Stimulated activated CD8-positive, alpha-beta memory T cell treated with anti-CD3 and anti-CD28 coated beads, Interleukin-12 subunit alpha, Interleukin-12 subunit beta, amount 100 ng/mL, for 1 hour (primary cell): ENCODE measurements around the gene PRX.
"Not testable (repeated sequence)": the region's sequence is repeated elsewhere in the genome, so short reads cannot be mapped to it uniquely, and the experiment has no call there.

Experiments used
- DNase-seq: peaks from one replicate; pipeline ENCODE4 v3.0.0-alpha.2; 2020; ENCODE audit warnings: low read depth

Gene PRX, protein sequence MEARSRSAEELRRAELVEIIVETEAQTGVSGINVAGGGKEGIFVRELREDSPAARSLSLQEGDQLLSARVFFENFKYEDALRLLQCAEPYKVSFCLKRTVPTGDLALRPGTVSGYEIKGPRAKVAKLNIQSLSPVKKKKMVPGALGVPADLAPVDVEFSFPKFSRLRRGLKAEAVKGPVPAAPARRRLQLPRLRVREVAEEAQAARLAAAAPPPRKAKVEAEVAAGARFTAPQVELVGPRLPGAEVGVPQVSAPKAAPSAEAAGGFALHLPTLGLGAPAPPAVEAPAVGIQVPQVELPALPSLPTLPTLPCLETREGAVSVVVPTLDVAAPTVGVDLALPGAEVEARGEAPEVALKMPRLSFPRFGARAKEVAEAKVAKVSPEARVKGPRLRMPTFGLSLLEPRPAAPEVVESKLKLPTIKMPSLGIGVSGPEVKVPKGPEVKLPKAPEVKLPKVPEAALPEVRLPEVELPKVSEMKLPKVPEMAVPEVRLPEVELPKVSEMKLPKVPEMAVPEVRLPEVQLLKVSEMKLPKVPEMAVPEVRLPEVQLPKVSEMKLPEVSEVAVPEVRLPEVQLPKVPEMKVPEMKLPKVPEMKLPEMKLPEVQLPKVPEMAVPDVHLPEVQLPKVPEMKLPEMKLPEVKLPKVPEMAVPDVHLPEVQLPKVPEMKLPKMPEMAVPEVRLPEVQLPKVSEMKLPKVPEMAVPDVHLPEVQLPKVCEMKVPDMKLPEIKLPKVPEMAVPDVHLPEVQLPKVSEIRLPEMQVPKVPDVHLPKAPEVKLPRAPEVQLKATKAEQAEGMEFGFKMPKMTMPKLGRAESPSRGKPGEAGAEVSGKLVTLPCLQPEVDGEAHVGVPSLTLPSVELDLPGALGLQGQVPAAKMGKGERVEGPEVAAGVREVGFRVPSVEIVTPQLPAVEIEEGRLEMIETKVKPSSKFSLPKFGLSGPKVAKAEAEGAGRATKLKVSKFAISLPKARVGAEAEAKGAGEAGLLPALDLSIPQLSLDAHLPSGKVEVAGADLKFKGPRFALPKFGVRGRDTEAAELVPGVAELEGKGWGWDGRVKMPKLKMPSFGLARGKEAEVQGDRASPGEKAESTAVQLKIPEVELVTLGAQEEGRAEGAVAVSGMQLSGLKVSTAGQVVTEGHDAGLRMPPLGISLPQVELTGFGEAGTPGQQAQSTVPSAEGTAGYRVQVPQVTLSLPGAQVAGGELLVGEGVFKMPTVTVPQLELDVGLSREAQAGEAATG (N-terminal part only)

DNA sequence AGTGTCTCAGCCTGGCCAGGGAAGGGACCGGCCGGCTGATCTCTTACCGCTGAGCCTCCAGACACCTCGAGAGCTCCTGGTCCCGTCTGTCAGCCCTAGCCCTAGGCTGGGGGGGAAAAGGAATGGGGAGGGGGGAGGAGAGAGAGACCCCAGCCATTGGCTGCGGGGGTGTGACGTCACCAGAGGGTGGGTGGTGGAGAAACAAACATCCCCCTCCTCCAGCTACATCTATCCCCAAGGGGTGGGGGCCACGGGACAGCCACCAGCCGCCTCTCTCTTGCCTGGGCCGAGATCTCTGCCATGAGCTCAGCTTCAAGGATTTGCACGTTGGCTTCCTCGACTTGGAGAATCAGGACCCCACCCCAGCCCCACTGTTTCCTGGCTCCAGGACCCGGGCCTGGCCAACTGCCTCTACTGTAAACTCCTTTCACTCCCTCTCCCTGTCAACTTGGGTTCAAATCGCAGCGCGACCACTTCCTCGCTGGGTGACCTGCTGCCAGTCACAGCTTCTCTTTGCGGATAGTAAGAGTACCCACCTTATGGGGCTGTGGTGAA, at the start of gene PRX:
PRX (minus strand) TSS at position 88 of the 555 bp plus-strand sequence. CDS start 5,446 bp downstream, outside the sequence.
- DNase-seq, result no peak

DNA sequence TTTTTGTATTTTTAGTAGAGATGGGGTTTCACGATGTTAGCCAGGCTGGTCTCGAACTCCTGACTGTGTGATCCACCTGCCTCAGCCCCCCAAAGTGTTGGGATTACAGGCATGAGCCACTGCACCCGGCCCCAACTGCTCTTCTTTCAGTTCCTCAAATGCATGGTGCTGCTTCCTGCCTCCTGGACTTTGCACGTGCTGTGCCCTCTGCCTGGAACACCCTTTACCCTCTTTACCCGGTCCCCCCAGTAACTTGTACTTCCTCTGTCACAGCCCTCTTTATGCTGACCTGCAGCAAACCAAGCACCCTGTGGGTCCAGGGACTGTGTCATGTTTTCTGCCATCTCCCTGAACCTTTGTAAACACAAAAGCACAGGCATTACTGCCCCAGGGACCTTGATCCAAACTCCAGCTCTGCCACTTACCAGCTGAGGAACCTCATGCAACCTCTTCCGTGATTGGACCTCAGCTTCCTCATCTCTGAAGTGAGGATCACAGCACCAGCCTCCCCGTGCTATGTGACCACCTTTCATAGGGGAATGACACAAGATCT, 48.6 kb upstream of the PRX start:
- DNase-seq, result no peak

DNA sequence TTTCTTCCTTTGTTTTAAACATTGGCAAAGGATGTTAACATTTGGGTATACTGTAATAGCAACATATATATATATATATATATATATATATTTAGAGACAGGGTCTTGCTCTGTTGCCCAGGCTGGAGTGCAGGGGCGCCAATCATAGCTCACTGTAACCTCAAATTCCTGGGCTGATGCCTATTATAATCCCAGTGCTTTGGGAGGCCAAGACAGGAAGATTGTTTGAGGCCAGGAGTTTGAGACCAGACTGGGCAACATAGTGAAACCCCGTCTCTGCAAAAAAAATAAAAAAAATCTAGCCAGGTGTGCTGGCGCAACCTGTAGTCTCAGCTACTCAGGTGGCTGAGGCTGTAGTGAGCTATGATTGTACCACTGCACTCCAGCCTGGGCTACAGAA, 47.0 kb upstream of the PRX start:
- no peak for DNase-seq

GRCh38 chr19:40458597-40458974, 45.4 kb upstream of the PRX start:
- no peak for DNase-seq

- no peak for DNase-seq
These were observed 44.9 kb upstream of the PRX start for GRCh38 chr19:40457953-40458596.

DNA sequence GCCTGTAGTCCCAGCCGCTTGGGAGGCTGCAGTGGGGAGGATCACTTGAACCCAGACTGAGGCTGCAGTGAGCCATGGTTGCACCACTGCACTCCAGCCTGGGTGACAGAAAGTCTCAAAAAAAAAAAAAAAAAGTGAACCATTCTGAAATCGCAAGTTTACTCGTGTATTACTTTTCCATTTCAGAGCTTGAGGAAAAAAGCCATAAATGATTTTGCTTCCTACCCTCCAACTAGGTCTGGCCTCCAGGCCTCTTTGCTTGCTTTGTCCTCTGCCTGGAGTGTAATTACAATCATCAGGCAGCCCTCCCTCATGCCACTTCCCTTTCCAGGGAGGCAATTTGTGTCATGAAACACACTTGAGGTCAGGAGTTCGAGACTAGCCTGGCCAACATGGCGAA, 43.9 kb upstream of the PRX start:
- DNase-seq, result no peak

DNA sequence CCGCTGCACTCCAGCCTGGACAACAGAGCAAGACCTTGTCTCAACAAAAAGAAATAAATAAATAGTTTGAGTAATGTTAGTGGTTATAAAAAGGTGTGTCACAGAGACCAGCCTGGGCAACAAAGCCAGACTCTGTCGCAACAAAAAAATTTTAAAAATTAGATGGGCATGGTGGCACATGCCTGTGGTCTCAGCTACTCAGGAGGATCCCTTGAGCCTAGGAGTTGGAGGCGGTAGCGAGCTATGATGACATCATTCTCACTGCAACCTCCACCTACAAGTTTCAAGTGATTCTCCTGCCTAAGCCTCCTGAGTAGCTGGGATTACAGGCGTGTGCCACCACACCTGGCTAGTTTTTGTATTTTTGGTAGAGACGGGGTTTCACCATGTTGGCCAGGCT, 40.8 kb upstream of the PRX start:
- not testable (repeated sequence) for DNase-seq

GRCh38 chr19:40453151-40453735, 40.1 kb upstream of the PRX start:
- DNase-seq, result no peak

- no peak for DNase-seq
These were observed 38.8 kb upstream of the PRX start for GRCh38 chr19:40452016-40452415.

DNA sequence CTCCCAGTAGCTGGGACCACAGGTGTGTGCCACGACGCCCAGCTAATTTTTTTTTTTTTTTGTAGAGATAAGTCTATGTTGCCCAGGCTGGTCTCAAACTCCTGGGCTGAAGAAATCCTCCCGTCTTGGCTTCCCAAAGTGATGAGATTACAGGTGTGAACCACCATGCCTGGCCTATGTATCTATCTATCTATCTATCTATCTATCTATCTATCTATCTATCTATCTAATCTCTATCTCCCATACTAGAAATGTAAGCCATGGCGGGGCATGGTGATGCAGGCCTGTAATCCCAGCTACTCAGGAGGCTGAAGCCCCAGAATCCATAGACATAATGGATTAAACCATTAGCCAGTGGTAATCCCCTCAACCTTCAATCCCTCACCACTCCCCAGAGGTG, 37.5 kb upstream of the PRX start:
- DNase-seq, result no peak

DNA sequence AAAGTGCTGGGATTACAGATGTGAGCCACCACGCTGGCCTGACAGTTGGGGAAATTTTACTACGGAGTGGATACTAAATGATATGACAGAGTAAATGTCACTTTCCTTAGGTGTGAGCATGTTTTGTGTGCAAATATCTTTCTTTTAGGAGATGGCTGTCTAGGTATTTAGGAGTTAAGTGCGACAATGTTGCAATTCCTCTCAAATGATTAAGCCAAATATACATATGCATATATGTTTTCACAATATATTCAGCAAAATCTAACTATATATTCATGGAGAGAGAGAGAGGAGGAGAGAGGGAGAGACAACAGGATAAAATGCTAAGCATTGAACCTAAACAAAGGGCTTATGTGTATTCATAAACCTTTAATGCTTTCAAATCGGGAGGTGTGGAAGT, 36.3 kb upstream of the PRX start:
- DNase-seq, result no peak

- DNase-seq, result no peak
These were observed 33.1 kb upstream of the PRX start for GRCh38 chr19:40446263-40446784.

GRCh38 chr19:40445780-40446262, 32.6 kb upstream of the PRX start:
- no peak for DNase-seq

GRCh38 chr19:40444825-40445312, 31.7 kb upstream of the PRX start:
- no peak for DNase-seq

GRCh38 chr19:40444000-40444824, 31.0 kb upstream of the PRX start, which contains the start of gene SERTAD3:
TSS of gene SERTAD3 (minus strand) at chr19:40444335. CDS start at chr19:40442080, 2,255 bp downstream.
- DNase-seq, result peak; percentile 93

DNA sequence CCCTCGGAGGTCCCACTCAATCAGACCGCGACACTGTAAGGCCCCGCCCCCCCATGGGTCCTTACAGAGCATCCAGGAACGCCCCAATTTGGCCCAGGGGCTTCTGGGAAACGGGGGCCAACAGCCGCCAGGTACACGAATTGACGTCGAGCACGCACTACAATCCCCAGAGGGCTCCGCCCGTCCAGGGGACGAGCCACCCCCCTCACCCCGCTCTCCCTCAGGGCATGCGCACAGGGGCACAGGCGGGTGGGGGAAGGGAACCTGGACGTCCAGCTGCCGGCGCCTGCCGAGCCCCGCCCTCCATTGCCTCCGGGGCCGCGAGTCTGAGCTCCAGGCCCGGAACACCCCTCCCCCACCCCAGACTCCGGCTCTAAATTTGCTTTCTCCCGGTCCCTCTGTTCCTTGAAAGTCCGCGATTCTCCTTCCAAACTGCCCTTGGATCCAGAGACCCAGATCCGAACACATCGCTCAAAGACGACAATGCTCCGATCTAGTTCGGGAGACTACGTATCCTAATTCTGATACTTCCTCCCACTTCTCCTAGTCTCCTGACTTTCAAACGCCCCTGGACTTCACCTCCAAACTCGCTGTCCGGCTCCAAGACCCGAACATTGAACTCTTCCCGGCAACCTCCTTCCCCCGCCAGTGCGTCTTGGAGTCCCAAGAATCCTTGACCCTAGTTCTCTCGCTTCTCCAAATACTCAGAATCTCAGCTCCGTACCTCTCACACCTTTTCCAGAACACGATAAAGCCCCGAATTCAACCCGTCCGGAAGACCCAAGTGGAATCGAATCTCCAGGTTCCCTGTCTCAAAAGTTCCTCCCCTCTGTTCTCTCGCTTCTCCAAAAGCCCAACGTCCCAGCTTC, 30.2 kb upstream of the PRX start:
- peak; percentile 98 for DNase-seq

GRCh38 chr19:40442328-40443130, 29.4 kb upstream of the PRX start:
- no peak for DNase-seq
